ENCODE results near the gene RAB7A. TPM values are rescaled to one million over a fixed set of nuclear protein-coding genes. Genes with fewer than 3 reads are reported as not detected.

RAB7A gene
- polyA plus RNA-seq, 1 donor from 2014 or later: 42.4 TPM

- Histone ChIP-seq H3K79me2 (replicated peaks; ENCODE audit: insufficient read depth, low read length) (no peaks in the 10 kb centered on the region), H3K9me3 (ENCODE audit: low read length) (no peaks in the 10 kb centered on the region), H3K4me2 (ENCODE audit: low read length) (no peak overlapping the region), H3F3A (ENCODE audit: insufficient read depth, low read length, poor library complexity, severe bottlenecking) (no peaks in the 10 kb centered on the region), H3K36me3 (ENCODE audit: insufficient read depth, low read length) (no peaks in the 10 kb centered on the region), H3K4me3 (ENCODE audit: low read length) (no peak overlapping the region), H3K9ac (ENCODE audit: low read length) (no peak overlapping the region), H3K9me2 (ENCODE audit: insufficient read depth, low read length) (no peaks in the 10 kb centered on the region), H2AFZ (ENCODE audit: low read depth, low read length) (no peak overlapping the region), H4K20me1 (ENCODE audit: insufficient read depth) (no peaks in the 10 kb centered on the region), H3K27ac (ENCODE audit: low read length) (no peak overlapping the region), H3K27me3 (ENCODE audit: insufficient read depth, low read depth, low read length) (no peaks in the 10 kb centered on the region)
- TF ChIP-seq EZH2 (IDR thresholded peaks at IDR 0.05; ENCODE audit: borderline replicate concordance, insufficient read depth, low read length, poor library complexity, severe bottlenecking) (no peak), MXI1 (conservative IDR thresholded peaks at IDR 0.05; ENCODE audit: poor library complexity, severe bottlenecking) (no peak), TAF1 (IDR thresholded peaks at IDR 0.05; ENCODE audit: low read depth) (no peak), RAD21 (conservative IDR thresholded peaks at IDR 0.05) (no peak), EP300 (conservative IDR thresholded peaks at IDR 0.05; ENCODE audit: poor library complexity, severe bottlenecking) (no peak), POLR2AphosphoS5 (IDR thresholded peaks at IDR 0.05) (no peak), SMC3 (conservative IDR thresholded peaks at IDR 0.05; ENCODE audit: poor library complexity) (no peak)
- TF ChIP-seq, protein P1, sequence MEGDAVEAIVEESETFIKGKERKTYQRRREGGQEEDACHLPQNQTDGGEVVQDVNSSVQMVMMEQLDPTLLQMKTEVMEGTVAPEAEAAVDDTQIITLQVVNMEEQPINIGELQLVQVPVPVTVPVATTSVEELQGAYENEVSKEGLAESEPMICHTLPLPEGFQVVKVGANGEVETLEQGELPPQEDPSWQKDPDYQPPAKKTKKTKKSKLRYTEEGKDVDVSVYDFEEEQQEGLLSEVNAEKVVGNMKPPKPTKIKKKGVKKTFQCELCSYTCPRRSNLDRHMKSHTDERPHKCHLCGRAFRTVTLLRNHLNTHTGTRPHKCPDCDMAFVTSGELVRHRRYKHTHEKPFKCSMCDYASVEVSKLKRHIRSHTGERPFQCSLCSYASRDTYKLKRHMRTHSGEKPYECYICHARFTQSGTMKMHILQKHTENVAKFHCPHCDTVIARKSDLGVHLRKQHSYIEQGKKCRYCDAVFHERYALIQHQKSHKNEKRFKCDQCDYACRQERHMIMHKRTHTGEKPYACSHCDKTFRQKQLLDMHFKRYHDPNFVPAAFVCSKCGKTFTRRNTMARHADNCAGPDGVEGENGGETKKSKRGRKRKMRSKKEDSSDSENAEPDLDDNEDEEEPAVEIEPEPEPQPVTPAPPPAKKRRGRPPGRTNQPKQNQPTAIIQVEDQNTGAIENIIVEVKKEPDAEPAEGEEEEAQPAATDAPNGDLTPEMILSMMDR (IDR thresholded peaks at IDR 0.05; ENCODE audit: poor library complexity, severe bottlenecking): no peak
Measured at GRCh38 chr3:128844502-128844901, 118.5 kb downstream of the RAB7A start.

- Histone ChIP-seq H3F3A (ENCODE audit: insufficient read depth, low read length, poor library complexity, severe bottlenecking) (no peaks in the 10 kb centered on the region), H4K20me1 (ENCODE audit: insufficient read depth) (no peaks in the 10 kb centered on the region), H3K79me2 (replicated peaks; ENCODE audit: insufficient read depth, low read length) (no peaks in the 10 kb centered on the region), H3K27ac (ENCODE audit: low read length) (no peak overlapping the region), H3K4me3 (ENCODE audit: low read length) (peak overlapping the region; percentile 46), H3K9ac (ENCODE audit: low read length) (no peak overlapping the region), H3K27me3 (ENCODE audit: insufficient read depth, low read depth, low read length) (no peaks in the 10 kb centered on the region), H3K36me3 (ENCODE audit: insufficient read depth, low read length) (no peaks in the 10 kb centered on the region), H3K9me3 (ENCODE audit: low read length) (no peaks in the 10 kb centered on the region), H2AFZ (ENCODE audit: low read depth, low read length) (no peak overlapping the region), H3K4me2 (ENCODE audit: low read length) (no peak overlapping the region), H3K9me2 (ENCODE audit: insufficient read depth, low read length) (no peaks in the 10 kb centered on the region)
- TF ChIP-seq EP300 (conservative IDR thresholded peaks at IDR 0.05; ENCODE audit: poor library complexity, severe bottlenecking) (no peak), SMC3 (conservative IDR thresholded peaks at IDR 0.05; ENCODE audit: poor library complexity) (no peak), TAF1 (IDR thresholded peaks at IDR 0.05; ENCODE audit: low read depth) (no peak), EZH2 (IDR thresholded peaks at IDR 0.05; ENCODE audit: borderline replicate concordance, insufficient read depth, low read length, poor library complexity, severe bottlenecking) (no peak), POLR2AphosphoS5 (IDR thresholded peaks at IDR 0.05) (no peak), MXI1 (conservative IDR thresholded peaks at IDR 0.05; ENCODE audit: poor library complexity, severe bottlenecking) (no peak), RAD21 (conservative IDR thresholded peaks at IDR 0.05) (no peak)
- TF ChIP-seq, protein P1 (IDR thresholded peaks at IDR 0.05; ENCODE audit: poor library complexity, severe bottlenecking): no peak
- TF ChIP-seq, protein P2, sequence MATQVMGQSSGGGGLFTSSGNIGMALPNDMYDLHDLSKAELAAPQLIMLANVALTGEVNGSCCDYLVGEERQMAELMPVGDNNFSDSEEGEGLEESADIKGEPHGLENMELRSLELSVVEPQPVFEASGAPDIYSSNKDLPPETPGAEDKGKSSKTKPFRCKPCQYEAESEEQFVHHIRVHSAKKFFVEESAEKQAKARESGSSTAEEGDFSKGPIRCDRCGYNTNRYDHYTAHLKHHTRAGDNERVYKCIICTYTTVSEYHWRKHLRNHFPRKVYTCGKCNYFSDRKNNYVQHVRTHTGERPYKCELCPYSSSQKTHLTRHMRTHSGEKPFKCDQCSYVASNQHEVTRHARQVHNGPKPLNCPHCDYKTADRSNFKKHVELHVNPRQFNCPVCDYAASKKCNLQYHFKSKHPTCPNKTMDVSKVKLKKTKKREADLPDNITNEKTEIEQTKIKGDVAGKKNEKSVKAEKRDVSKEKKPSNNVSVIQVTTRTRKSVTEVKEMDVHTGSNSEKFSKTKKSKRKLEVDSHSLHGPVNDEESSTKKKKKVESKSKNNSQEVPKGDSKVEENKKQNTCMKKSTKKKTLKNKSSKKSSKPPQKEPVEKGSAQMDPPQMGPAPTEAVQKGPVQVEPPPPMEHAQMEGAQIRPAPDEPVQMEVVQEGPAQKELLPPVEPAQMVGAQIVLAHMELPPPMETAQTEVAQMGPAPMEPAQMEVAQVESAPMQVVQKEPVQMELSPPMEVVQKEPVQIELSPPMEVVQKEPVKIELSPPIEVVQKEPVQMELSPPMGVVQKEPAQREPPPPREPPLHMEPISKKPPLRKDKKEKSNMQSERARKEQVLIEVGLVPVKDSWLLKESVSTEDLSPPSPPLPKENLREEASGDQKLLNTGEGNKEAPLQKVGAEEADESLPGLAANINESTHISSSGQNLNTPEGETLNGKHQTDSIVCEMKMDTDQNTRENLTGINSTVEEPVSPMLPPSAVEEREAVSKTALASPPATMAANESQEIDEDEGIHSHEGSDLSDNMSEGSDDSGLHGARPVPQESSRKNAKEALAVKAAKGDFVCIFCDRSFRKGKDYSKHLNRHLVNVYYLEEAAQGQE (IDR thresholded peaks at IDR 0.05; ENCODE audit: borderline replicate concordance): no peak
Measured at GRCh38 chr3:128845119-128845777, 119.3 kb downstream of the RAB7A start.

Measured in neural cell (in vitro differentiated cells).